Activated CD8-positive, alpha-beta memory T cell treated with anti-CD3 and anti-CD28 coated beads for 1 hour (primary cell): ENCODE results near the gene SEC23B.
"Not testable (repeated sequence)": the region's sequence is repeated elsewhere in the genome, so short reads cannot be mapped to it uniquely, and the experiment has no call there.

Experiments
- DNase-seq, 2 donors: peaks; one replicate each; pipeline ENCODE4 v3.0.0-alpha.2; 2020; ENCODE audit warnings: low read depth in 1 of 2; ENCODE audit errors: extremely low read depth in 1 of 2

Gene SEC23B

GRCh38 chr20:18523066-18523465 is 15.3 kb downstream of the SEC23B start:
- no peak for DNase-seq

GRCh38 chr20:18524646-18525045 is 16.9 kb downstream of the SEC23B start:
- no peak for DNase-seq

- not testable (repeated sequence) for DNase-seq
Measured at GRCh38 chr20:18526761-18527160, 19.0 kb downstream of the SEC23B start.

- DNase-seq, result no peak
Measured at GRCh38 chr20:18527339-18527738, 19.6 kb downstream of the SEC23B start.

GRCh38 chr20:18527836-18528235 is 20.1 kb downstream of the SEC23B start:
- no peak for DNase-seq

- DNase-seq, result no peak
Measured at GRCh38 chr20:18529041-18529440, 21.3 kb downstream of the SEC23B start.

- no peak for DNase-seq
Measured at GRCh38 chr20:18532626-18533025, 24.9 kb downstream of the SEC23B start.

- DNase-seq, result no peak
Measured at GRCh38 chr20:18533491-18533890, 25.8 kb downstream of the SEC23B start.

GRCh38 chr20:18533978-18534644 is 26.4 kb downstream of the SEC23B start:
- no peak for DNase-seq

- no peak for DNase-seq
Measured at GRCh38 chr20:18537651-18538050, 29.9 kb downstream of the SEC23B start.

GRCh38 chr20:18541741-18542140 is 34.0 kb downstream of the SEC23B start:
- DNase-seq, result no peak

GRCh38 chr20:18543216-18543615 is 35.5 kb downstream of the SEC23B start:
- no peak for DNase-seq

- no peak for DNase-seq
Measured at GRCh38 chr20:18543932-18544331, 36.2 kb downstream of the SEC23B start.

GRCh38 chr20:18545566-18545965 is 37.8 kb downstream of the SEC23B start:
- no peak for DNase-seq

- no peak for DNase-seq
Measured at GRCh38 chr20:18548465-18548864, 40.7 kb downstream of the SEC23B start.

GRCh38 chr20:18553746-18554145 is 46.0 kb downstream of the SEC23B start:
- DNase-seq, result no peak

GRCh38 chr20:18566892-18567738 is 59.4 kb downstream of the SEC23B start, which contains the start of gene SMIM26:
TSS of gene SMIM26 (plus strand) at chr20:18567432. CDS start at chr20:18567479, 47 bp downstream.
- DNase-seq, result peak; percentile 80 to 91

- DNase-seq, result no peak
Measured at GRCh38 chr20:18567739-18568091, 60.0 kb downstream of the SEC23B start.

- DNase-seq, result no peak
Measured at GRCh38 chr20:18571009-18571408, 63.3 kb downstream of the SEC23B start.

GRCh38 chr20:18571578-18571977 is 63.8 kb downstream of the SEC23B start:
- no peak for DNase-seq

GRCh38 chr20:18577942-18578341 is 70.2 kb downstream of the SEC23B start:
- DNase-seq, result no peak

GRCh38 chr20:18578581-18578980 is 70.8 kb downstream of the SEC23B start:
- DNase-seq, result no peak
